Common myeloid progenitor, CD34-positive (primary cell): Measurements from ENCODE around the gene IRX6.

Source experiments
- CTCF ChIA-PET: fragments of 350-600 bp; sonication (Branson Sonifier 250); formaldehyde crosslinking; loops from one replicate; lab custom pipeline; 2021; ENCODE audit warnings: antibody characterized with exemption; lab: Charles Lee
- POLR2A ChIA-PET: fragments of 350-600 bp; sonication (Branson Sonifier 250); formaldehyde crosslinking; loops from one replicate; lab custom pipeline; 2021; ENCODE audit warnings: antibody characterized with exemption; lab: Charles Lee
- DNase-seq, 3 donors: peaks; one replicate each; pipeline versions ENCODE4 v3.0.0 to v3.0.0-alpha.2; 2013
- H3K27ac ChIP-seq, 2 experiments: 1 replicate in 1 of 2; 2 replicates in 1 of 2; pipeline ENCODE4 v1.7.0; 2013; ENCODE audit warnings: inconsistent platforms in 2 of 2, low read length in 2 of 2, mild to moderate bottlenecking in 2 of 2, low read depth in 1 of 2, moderate library complexity in 1 of 2; ENCODE audit not compliant: severe bottlenecking in 2 of 2, insufficient read depth in 1 of 2, poor library complexity in 1 of 2
- H3K27me3 ChIP-seq, 5 experiments: replicated peaks in 2 of 5; 1 replicate in 3 of 5; 2 replicates in 2 of 5; pipeline versions ENCODE4 v1.6.1 to v1.7.0; 2013; ENCODE audit warnings: low read length in 4 of 5, mild to moderate bottlenecking in 2 of 5, moderate library complexity in 2 of 5, inconsistent platforms in 1 of 5; ENCODE audit not compliant: insufficient read depth in 5 of 5, control insufficient read depth in 4 of 5
- H3K36me3 ChIP-seq, 4 experiments: 1 replicate in 2 of 4; 2 replicates in 2 of 4; pipeline versions ENCODE4 v1.6.1 to v1.7.0; 2013; ENCODE audit warnings: low read length in 3 of 4, control low read depth in 1 of 4, mild to moderate bottlenecking in 1 of 4; ENCODE audit not compliant: control insufficient read depth in 4 of 4, insufficient read depth in 4 of 4
- H3K4me1 ChIP-seq, 4 experiments: 1 replicate in 3 of 4; 2 replicates in 1 of 4; pipeline versions ENCODE4 v1.6.1 to v1.7.1; 2013; ENCODE audit warnings: low read length in 3 of 4, mild to moderate bottlenecking in 3 of 4, control low read depth in 1 of 4, inconsistent platforms in 1 of 4, moderate library complexity in 1 of 4; ENCODE audit not compliant: control insufficient read depth in 4 of 4, insufficient read depth in 4 of 4; ENCODE audit errors: control extremely low read depth in 1 of 4
- H3K4me3 ChIP-seq, 7 experiments: 1 replicate in 4 of 7; 2 replicates in 3 of 7; pipeline versions ENCODE4 v1.5.1 to v1.7.0; 2013; ENCODE audit warnings: mild to moderate bottlenecking in 7 of 7, low read length in 6 of 7, moderate library complexity in 6 of 7, inconsistent platforms in 2 of 7, low read depth in 2 of 7, control low read depth in 1 of 7; ENCODE audit not compliant: insufficient read depth in 4 of 7, control insufficient read depth in 1 of 7; ENCODE audit errors: extremely low read depth in 1 of 7
- H3K9me3 ChIP-seq, 5 experiments: 1 replicate in 4 of 5; 2 replicates in 1 of 5; pipeline versions ENCODE4 v1.6.1 to v1.7.1; 2013; ENCODE audit warnings: low read length in 4 of 5, mild to moderate bottlenecking in 2 of 5, inconsistent platforms in 1 of 5, low read depth in 1 of 5, moderate library complexity in 1 of 5; ENCODE audit not compliant: control insufficient read depth in 4 of 5, insufficient read depth in 2 of 5; ENCODE audit errors: control extremely low read depth in 1 of 5
- WGBS: methylation state at CpG from one replicate; pipeline ENCODE4 v1.1.5; 2013; ENCODE audit not compliant: insufficient coverage; 5-methylcytosine and 5-hydroxymethylcytosine counted together

IRX6 gene

DNA sequence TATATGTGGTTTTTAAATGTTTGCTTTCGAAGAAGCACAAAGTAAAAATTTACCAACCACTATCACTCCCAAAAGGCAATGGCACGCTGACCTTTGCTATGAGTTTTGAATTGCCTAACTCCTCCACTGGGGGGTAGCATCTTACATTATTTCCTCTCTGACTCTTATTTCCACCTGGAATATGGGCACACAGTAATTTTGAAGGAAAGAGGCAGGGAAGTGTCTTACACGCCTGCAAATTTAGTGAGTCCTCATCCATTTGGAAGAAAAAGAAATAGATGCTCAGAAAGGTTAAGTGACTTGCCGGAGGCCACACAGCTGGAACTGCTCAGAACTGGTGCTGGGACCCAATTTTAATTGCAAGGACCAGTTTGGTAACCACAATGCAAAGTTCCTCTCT is 29.9 kb upstream of the IRX6 start:
- DNase-seq: no peak
- Histone ChIP-seq H3K4me3 (no peak overlapping the region), H3K27ac (no peak overlapping the region), H3K27me3 (peaks cover 0 to 3% (median 0%) of the 10 kb centered on the region in 5 experiments), H3K9me3 (peaks cover 0 to 7% (median 0%) of the 10 kb centered on the region in 5 experiments), H3K36me3 (no peaks in the 10 kb centered on the region), H3K4me1 (no peaks in the 10 kb centered on the region)
- ChIA-PET CTCF (no interaction called here), POLR2A (no interaction called here)
- WGBS: 78% methylated on average over 3 of the region's 4 CpGs

DNA sequence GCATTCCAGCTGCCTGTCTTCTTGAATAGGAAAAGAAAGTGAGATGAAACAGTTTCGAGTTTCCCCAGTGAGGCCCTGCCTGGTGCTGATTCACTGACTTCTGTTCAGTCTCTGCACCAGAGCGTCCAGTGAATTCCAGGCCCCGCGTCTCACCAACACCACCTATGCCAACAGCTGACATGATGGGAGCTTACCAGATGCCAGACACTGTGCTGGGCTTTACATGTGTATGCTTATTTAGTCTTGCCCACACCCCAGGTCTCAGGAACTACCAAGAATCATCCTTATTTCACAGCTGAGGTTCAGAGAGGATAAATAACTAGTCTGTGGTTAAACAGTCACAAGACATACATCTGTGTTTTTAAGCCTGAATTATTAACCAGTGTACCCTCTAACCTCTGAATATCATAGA is 29.1 kb upstream of the IRX6 start:
- H3K4me1 ChIP-seq: no peaks in the 10 kb centered on the region
- ChIA-PET CTCF (no interaction called here), POLR2A (no interaction called here)
- H3K9me3 ChIP-seq: peaks cover 0 to 4% (median 0%) of the 10 kb centered on the region in 5 experiments
- H3K27me3 ChIP-seq: peaks cover 0 to 9% (median 0%) of the 10 kb centered on the region in 5 experiments
- WGBS: 76% methylated on average over 4 of the region's 4 CpGs
- DNase-seq: no peak
- no peak overlapping the region for H3K27ac ChIP-seq
- no peak overlapping the region for H3K4me3 ChIP-seq
- no peaks in the 10 kb centered on the region for H3K36me3 ChIP-seq

DNA sequence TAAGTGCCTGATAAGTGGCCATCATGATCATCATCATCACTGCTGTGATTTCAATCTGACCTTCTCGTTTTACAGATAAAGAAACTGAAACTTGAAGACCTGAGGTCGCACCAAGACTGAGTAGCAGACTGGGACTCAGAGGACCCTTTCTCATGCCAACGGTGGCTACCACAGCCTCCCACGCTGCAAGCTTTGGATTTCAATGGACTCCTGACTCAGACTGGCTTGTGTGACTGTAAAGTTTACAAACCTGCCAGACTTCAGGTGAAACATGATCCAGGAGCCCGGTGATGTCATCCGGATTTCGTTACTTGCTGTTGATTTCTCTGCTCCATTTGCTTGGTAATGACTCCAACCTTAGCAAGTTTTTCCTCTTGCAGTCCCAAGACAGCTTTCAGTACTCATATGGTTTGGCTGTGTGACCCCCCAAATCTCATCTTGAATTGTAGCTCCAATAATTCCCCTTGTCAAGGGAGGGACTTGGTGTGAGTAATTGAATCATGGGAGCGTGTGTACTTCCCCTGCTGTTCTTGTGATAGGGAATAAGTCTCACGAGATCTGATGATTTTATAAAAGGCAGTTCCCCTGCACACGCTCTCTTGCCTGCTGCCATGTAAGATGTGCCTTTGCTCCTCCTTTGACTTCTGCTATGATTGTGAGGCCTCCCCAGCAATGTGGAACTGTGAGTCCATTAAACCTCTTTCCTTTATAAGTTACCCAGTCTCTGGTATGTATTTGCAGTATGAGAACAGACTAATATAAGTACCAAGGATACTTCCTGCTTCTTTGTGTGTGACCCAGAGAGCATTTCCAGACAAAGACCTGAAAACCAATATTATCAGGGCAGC is 26.7 kb upstream of the IRX6 start:
- Histone ChIP-seq H3K27me3 (peaks cover 2 to 28% (median 4%) of the 10 kb centered on the region in 5 experiments), H3K9me3 (peaks cover 0 to 4% (median 0%) of the 10 kb centered on the region in 5 experiments), H3K27ac (no peak overlapping the region), H3K4me3 (no peak overlapping the region), H3K4me1 (no peaks in the 10 kb centered on the region), H3K36me3 (no peaks in the 10 kb centered on the region)
- no peak for DNase-seq
- ChIA-PET POLR2A (no interaction called here), CTCF (no interaction called here)
- 94% methylated on average over 9 of the region's 10 CpGs for WGBS

DNA sequence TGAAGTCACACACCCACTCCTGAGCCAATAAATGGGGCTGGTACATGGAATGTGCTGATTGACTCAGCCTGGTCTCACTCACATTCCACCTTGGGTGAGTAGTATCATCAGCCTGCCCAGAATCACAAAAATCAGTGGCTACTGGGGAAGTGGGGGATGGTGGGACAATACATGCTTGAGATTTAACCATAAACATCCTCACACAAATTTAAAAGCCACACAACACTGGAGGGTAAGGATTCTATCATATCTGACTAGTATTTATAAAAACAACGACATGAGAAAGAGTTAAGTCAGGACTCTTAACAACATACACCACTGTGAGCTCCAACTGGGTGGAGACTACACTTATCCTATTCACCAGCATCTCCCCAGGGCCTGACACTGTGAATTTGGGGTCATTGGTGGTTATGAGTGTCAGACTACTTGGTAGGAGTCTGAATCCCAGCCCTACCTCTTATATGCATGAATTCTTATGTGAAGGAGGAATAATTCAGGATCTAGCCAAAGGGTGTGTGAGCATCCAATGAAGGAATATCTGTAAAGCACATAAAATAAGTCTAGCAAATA is 26.0 kb upstream of the IRX6 start:
- Histone ChIP-seq H3K27me3 (peaks cover 4 to 35% (median 10%) of the 10 kb centered on the region in 5 experiments), H3K27ac (no peak overlapping the region), H3K36me3 (no peaks in the 10 kb centered on the region), H3K4me1 (no peaks in the 10 kb centered on the region), H3K9me3 (peaks cover 0 to 4% (median 0%) of the 10 kb centered on the region in 5 experiments), H3K4me3 (no peak overlapping the region)
- CTCF ChIA-PET: no interaction called here
- no peak for DNase-seq
- POLR2A ChIA-PET: no interaction called here
- no CpG with 5 or more reads among the region's 1 CpG for WGBS

DNA sequence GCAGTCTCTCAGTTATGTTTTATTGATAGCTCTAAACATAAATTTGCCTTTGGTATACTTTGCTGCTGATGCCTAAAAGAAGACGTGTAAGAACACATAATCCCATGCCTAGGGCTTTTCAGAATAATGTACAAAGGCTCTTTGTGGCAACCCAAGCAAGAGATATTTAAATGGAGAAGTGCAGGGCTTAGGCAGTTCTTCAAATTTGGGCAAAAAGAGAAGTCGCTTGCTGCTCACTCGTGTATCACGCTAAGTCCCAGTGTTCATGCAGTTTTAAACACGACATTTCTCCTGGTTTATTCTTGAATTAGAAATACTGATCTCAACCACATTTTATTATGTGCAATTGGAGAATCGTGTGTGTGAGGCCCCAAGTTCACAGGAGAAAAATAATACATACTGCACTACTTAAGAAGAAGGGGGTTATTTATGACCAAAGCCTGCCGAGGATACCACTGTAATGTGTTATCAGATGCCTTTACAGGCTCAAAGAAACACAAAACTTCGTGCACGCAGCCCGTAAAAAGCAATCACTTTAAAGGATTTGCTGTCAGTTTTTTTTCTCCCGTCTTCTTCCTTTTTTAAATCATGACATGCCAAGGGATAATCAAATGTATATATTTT is 22.5 kb upstream of the IRX6 start:
- POLR2A ChIA-PET: no interaction called here
- H3K4me3 ChIP-seq: no peak overlapping the region
- no peaks in the 10 kb centered on the region for H3K4me1 ChIP-seq
- no peak overlapping the region for H3K27ac ChIP-seq
- WGBS: 22% methylated on average over 5 of the region's 11 CpGs
- peak in 2 of 3 donors; percentile 15 to 30 for DNase-seq
- H3K27me3 ChIP-seq: peaks cover 4 to 49% (median 10%) of the 10 kb centered on the region in 5 experiments
- CTCF ChIA-PET: no interaction called here
- H3K9me3 ChIP-seq: peaks cover 0 to 4% (median 0%) of the 10 kb centered on the region in 5 experiments
- no peaks in the 10 kb centered on the region for H3K36me3 ChIP-seq

DNA sequence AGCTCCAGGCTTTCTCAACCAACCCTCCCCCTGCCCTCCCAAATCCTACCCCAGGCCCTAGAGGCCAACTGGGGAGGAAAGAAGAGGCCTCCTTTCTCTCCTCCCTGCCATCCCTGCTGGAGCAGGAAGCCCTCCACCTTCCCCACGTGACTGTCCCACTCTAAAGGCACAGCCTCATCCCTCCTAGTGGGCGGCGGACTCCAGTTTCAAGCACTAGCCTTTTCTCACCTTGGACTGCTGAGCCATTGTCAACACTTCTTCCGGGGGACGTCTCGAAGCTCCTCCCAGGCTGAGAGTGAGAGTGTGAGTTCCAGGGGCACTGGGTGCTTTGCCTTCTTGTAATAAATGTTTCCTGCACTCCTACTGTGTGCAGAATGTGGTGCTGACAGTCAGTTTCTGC is 21.4 kb upstream of the IRX6 start:
- ChIA-PET CTCF (no interaction called here), POLR2A (no interaction called here)
- Histone ChIP-seq H3K9me3 (peaks cover 0 to 2% (median 0%) of the 10 kb centered on the region in 5 experiments), H3K27me3 (peaks cover 4 to 49% (median 10%) of the 10 kb centered on the region in 5 experiments), H3K4me3 (no peak overlapping the region), H3K36me3 (no peaks in the 10 kb centered on the region), H3K4me1 (no peaks in the 10 kb centered on the region), H3K27ac (no peak overlapping the region)
- no peak for DNase-seq
- WGBS: 45% methylated on average over 5 of the region's 6 CpGs

DNA sequence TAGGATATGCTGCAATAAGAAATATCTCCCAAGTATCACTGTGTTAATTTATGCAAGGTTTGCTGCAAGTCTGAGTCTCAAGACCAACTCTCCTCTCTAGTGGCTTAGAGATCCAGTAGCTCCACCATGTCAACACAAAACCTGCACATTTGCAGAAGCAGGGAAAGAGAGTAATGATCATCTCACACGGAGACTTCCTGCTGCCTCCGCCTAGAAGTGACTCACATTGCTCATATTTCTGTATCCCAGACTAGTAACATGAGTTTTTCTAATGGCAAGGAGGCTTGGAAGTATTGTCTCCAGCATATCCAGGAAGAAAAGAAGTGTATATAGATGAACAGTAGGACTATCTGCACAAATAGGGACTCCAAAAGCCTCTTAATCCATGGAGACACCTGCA is 15.0 kb upstream of the IRX6 start:
- WGBS: no CpG with 5 or more reads among the region's 2 CpGs
- Histone ChIP-seq H3K9me3 (no peaks in the 10 kb centered on the region), H3K27me3 (peaks cover 2 to 14% (median 2%) of the 10 kb centered on the region in 5 experiments), H3K4me3 (no peak overlapping the region), H3K27ac (no peak overlapping the region), H3K36me3 (no peaks in the 10 kb centered on the region), H3K4me1 (no peaks in the 10 kb centered on the region)
- POLR2A ChIA-PET: no interaction called here
- no peak for DNase-seq
- CTCF ChIA-PET: no interaction called here
